ENCODE results near the gene NPRL2. TPM values are rescaled to one million over a fixed set of nuclear protein-coding genes. Genes with fewer than 3 reads are reported as not detected.

The NPRL2 gene
- total RNA-seq, 1 experiment from 2014 or later = 21.0 TPM

DNA sequence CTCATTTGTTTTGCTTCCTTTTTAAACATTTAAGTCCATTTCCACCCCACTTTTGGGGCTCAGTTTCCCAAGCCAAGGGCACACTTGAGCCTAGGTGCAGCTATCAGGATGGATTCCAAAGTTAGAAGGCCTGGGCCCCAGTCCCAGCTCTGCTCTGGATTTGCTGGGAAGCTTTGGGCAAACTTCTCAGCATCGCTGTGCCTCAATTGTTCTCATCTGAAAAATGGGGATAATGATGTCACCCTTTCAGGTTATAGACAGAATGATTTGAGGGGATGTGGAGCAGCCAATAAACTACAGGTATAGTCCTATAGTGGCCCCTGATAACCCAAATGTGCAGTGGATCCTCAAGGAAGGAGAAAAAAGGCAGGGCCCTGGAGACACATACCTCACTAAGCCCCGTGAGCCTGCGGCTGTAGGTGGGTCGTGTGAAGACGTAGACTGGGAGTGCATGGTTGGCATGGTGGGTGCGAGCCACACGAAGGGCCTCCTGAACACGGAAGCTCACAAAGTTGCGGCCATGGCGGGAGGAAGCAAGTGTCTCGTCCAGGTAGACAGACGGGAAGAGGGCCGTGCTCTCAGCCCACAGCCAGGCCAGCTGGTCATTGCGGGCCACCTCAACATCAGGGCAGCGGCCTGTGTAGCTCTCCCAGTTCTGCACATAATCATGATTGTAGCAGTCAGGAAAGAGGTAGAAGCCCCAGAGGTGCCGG, 31.2 kb downstream of the NPRL2 start:
- DNase-seq = no peak
- Mint-ChIP-seq H3K27ac (ENCODE audit: unreplicated experiment) (no peak overlapping the region), H3K36me3 (ENCODE audit: insufficient read depth, unreplicated experiment) (peaks cover 41% of the 10 kb centered on the region), H3K4me1 (ENCODE audit: low read depth, unreplicated experiment) (peaks cover 23% of the 10 kb centered on the region), H3K9me3 (ENCODE audit: low read depth, unreplicated experiment) (no peaks in the 10 kb centered on the region), H3K27me3 (ENCODE audit: unreplicated experiment) (no peaks in the 10 kb centered on the region), H3K4me3 (ENCODE audit: low read depth, unreplicated experiment) (peak overlapping the region; percentile 74)
- CTCF ChIA-PET = interaction anchor here (0.6 to 0.8 kb wide), 2 partner anchors 20 to 1275 kb away, joined by 3 to 6 read pairs; partner anchors contain the start of genes HYAL3 and NAA80
- intact Hi-C loops (cut with micrococcal nuclease; ENCODE audit: unreplicated experiment) = no loop called here
- no TSS peak for BruUV-seq (replicated peaks)
- TF ChIP-seq, protein P1, sequence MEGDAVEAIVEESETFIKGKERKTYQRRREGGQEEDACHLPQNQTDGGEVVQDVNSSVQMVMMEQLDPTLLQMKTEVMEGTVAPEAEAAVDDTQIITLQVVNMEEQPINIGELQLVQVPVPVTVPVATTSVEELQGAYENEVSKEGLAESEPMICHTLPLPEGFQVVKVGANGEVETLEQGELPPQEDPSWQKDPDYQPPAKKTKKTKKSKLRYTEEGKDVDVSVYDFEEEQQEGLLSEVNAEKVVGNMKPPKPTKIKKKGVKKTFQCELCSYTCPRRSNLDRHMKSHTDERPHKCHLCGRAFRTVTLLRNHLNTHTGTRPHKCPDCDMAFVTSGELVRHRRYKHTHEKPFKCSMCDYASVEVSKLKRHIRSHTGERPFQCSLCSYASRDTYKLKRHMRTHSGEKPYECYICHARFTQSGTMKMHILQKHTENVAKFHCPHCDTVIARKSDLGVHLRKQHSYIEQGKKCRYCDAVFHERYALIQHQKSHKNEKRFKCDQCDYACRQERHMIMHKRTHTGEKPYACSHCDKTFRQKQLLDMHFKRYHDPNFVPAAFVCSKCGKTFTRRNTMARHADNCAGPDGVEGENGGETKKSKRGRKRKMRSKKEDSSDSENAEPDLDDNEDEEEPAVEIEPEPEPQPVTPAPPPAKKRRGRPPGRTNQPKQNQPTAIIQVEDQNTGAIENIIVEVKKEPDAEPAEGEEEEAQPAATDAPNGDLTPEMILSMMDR (IDR thresholded peaks at IDR 0.05; ENCODE audit: unreplicated experiment) = no peak

DNA sequence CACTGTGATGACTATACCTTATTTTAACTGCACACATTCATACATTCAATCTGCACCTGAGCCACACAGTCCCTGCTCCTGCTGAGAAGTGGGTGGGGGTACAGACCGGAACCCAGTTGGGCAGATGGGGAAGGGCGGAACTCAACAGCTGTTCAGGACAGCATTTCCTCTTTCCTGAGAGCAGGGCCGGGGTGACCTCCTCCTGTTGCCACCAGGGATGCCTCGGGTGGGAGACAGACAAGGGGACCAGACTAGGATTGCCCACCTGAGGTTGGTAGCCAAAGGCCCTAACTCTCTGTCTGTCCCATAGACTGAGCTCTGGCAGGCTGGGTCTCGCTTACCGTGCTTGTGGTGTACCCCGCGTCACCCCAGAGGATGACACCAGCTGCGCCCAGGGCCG, 32.0 kb downstream of the NPRL2 start:
- H3K27me3 Mint-ChIP-seq (ENCODE audit: unreplicated experiment) = no peaks in the 10 kb centered on the region
- peaks cover 39% of the 10 kb centered on the region for H3K36me3 Mint-ChIP-seq (ENCODE audit: insufficient read depth, unreplicated experiment)
- no peak overlapping the region for H3K27ac Mint-ChIP-seq (ENCODE audit: unreplicated experiment)
- H3K9me3 Mint-ChIP-seq (ENCODE audit: low read depth, unreplicated experiment) = no peaks in the 10 kb centered on the region
- BruUV-seq (replicated peaks) = no TSS peak
- no peak overlapping the region for H3K4me3 Mint-ChIP-seq (ENCODE audit: low read depth, unreplicated experiment)
- CTCF ChIA-PET = interaction anchor here (0.6 to 0.8 kb wide), 2 partner anchors 19 to 1276 kb away, joined by 3 to 6 read pairs; partner anchors contain the start of genes HYAL3 and NAA80
- H3K4me1 Mint-ChIP-seq (ENCODE audit: low read depth, unreplicated experiment) = peaks cover 28% of the 10 kb centered on the region
- TF ChIP-seq, protein P1 (IDR thresholded peaks at IDR 0.05; ENCODE audit: unreplicated experiment) = no peak
- DNase-seq = no peak
- intact Hi-C loops (cut with micrococcal nuclease; ENCODE audit: unreplicated experiment) = no loop called here

DNA sequence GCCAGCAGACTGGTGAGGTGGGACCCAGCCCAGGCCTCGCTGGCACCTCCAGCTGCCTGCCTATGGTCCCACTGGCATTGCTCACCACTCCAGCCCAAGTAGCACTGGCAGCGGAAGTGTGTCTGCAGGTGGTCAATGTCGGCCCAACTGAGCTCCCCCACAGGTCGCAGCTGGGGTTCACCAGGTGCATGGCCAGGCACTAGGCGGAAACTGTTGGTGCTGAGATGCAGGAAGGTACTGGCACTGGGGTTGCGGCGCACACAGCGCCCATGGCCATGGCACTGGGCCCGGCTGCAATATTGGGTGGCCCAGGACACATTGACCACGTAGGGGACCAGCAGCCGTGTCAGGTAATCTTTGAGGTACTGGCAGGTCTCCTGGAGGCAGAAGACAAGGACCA, 32.4 kb downstream of the NPRL2 start:
- Mint-ChIP-seq H3K9me3 (ENCODE audit: low read depth, unreplicated experiment) (no peaks in the 10 kb centered on the region), H3K27me3 (ENCODE audit: unreplicated experiment) (no peaks in the 10 kb centered on the region), H3K4me3 (ENCODE audit: low read depth, unreplicated experiment) (no peak overlapping the region), H3K4me1 (ENCODE audit: low read depth, unreplicated experiment) (peaks cover 28% of the 10 kb centered on the region), H3K36me3 (ENCODE audit: insufficient read depth, unreplicated experiment) (peaks cover 36% of the 10 kb centered on the region), H3K27ac (ENCODE audit: unreplicated experiment) (no peak overlapping the region)
- DNase-seq = no peak
- intact Hi-C loops (cut with micrococcal nuclease; ENCODE audit: unreplicated experiment) = no loop called here
- TF ChIP-seq, protein P1 (IDR thresholded peaks at IDR 0.05; ENCODE audit: unreplicated experiment) = no peak
- no TSS peak for BruUV-seq (replicated peaks)
- CTCF ChIA-PET = no interaction called here

DNA sequence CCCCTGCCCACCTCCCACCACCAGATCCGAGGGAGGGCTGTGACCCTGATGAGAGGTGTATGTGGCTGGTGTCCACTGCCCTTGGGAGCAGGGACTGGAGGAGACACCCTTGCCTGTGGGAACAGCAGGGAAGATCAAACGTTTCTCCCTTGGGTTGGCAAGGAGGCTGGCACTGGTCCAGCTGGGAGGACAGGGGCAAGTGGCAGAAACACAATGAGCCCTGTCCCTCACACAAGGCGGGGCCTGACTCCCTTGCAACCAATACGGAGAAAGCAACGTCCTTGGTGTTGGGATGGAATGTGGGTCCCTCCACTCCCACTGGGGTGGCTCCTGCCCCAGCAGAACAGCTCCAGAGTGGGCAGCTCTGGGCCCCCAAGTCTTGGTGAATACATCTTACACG, 33.3 kb downstream of the NPRL2 start:
- peaks cover 28% of the 10 kb centered on the region for H3K4me1 Mint-ChIP-seq (ENCODE audit: low read depth, unreplicated experiment)
- BruUV-seq (replicated peaks) = TSS peak; percentile 73
- TF ChIP-seq, protein P1 (IDR thresholded peaks at IDR 0.05; ENCODE audit: unreplicated experiment) = no peak
- CTCF ChIA-PET = interaction anchor here (0.6 to 1.0 kb wide), 6 partner anchors 13 to 73 kb away, joined by 3 to 6 read pairs (median 4); partner anchors contain the start of genes HYAL1, HYAL3 and NAA80
- peak; percentile 74 for DNase-seq
- H3K36me3 Mint-ChIP-seq (ENCODE audit: insufficient read depth, unreplicated experiment) = peaks cover 36% of the 10 kb centered on the region
- no peaks in the 10 kb centered on the region for H3K27me3 Mint-ChIP-seq (ENCODE audit: unreplicated experiment)
- peak overlapping the region; percentile 89 for H3K27ac Mint-ChIP-seq (ENCODE audit: unreplicated experiment)
- H3K4me3 Mint-ChIP-seq (ENCODE audit: low read depth, unreplicated experiment) = peak overlapping the region; percentile 56
- H3K9me3 Mint-ChIP-seq (ENCODE audit: low read depth, unreplicated experiment) = no peaks in the 10 kb centered on the region
- intact Hi-C loops (cut with micrococcal nuclease; ENCODE audit: unreplicated experiment) = no loop called here
